PFSK-1 (cell line): ENCODE measurements around the gene PSEN1.

Experiments
- FOXP2 ChIP-seq: optimal IDR thresholded peaks from 2 replicates; pipeline ENCODE3; 2011; ENCODE audit warnings: borderline replicate concordance, control low read depth, inconsistent platforms; ENCODE audit not compliant: insufficient read depth; ENCODE audit errors: extremely low read length, extremely low read depth
- POLR2AphosphoS5 ChIP-seq: IDR thresholded peaks from 2 replicates; pipeline ENCODE4 v1.6.1; 2012; ENCODE audit warnings: low read depth, mild to moderate bottlenecking, control low read depth, low read length, moderate library complexity
- SIN3A ChIP-seq: IDR thresholded peaks from 2 replicates; pipeline ENCODE4 v1.6.1; 2012; ENCODE audit warnings: mild to moderate bottlenecking, low read length, moderate library complexity, borderline replicate concordance; ENCODE audit not compliant: insufficient read depth
- TAF1 ChIP-seq: IDR thresholded peaks from 2 replicates; pipeline ENCODE4 v1.6.1; 2012; ENCODE audit warnings: low read length, control low read depth, borderline replicate concordance; ENCODE audit not compliant: insufficient read depth
- TF ChIP-seq, protein P1 (sequence below), 2 experiments: IDR thresholded peaks; 2 replicates each; pipeline versions ENCODE4 v1.6.1 to v1.8.0; 2011 to 2012; ENCODE audit warnings: low read depth in 2 of 2, low read length in 2 of 2, control low read depth in 1 of 2, inconsistent platforms in 1 of 2, mild to moderate bottlenecking in 1 of 2, moderate library complexity in 1 of 2; ENCODE audit not compliant: insufficient read depth in 1 of 2

The PSEN1 gene

DNA sequence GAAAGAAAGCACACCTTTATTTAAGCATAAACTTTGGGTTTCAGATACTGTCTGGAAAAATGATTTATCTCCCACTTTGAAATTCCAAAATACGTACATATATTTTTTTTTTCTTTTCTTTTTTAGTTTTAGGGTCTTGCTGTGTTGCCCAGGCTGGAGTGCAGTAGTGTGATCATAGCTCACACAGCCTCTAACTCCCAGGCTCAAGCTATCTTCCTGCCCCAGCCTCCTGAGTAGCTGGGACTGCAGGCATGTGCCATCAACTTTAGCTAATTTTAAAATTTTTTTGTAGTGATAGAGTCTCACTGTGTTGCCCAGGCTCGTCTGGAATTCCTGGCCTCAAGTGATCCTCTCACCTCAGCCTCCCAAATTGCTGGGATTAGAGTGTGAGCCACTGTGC is 55.1 kb downstream of the PSEN1 start:
- TF ChIP-seq TAF1 = no peak
- no peak for TF ChIP-seq POLR2AphosphoS5
- TF ChIP-seq, protein P1, sequence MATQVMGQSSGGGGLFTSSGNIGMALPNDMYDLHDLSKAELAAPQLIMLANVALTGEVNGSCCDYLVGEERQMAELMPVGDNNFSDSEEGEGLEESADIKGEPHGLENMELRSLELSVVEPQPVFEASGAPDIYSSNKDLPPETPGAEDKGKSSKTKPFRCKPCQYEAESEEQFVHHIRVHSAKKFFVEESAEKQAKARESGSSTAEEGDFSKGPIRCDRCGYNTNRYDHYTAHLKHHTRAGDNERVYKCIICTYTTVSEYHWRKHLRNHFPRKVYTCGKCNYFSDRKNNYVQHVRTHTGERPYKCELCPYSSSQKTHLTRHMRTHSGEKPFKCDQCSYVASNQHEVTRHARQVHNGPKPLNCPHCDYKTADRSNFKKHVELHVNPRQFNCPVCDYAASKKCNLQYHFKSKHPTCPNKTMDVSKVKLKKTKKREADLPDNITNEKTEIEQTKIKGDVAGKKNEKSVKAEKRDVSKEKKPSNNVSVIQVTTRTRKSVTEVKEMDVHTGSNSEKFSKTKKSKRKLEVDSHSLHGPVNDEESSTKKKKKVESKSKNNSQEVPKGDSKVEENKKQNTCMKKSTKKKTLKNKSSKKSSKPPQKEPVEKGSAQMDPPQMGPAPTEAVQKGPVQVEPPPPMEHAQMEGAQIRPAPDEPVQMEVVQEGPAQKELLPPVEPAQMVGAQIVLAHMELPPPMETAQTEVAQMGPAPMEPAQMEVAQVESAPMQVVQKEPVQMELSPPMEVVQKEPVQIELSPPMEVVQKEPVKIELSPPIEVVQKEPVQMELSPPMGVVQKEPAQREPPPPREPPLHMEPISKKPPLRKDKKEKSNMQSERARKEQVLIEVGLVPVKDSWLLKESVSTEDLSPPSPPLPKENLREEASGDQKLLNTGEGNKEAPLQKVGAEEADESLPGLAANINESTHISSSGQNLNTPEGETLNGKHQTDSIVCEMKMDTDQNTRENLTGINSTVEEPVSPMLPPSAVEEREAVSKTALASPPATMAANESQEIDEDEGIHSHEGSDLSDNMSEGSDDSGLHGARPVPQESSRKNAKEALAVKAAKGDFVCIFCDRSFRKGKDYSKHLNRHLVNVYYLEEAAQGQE (IDR thresholded peaks at IDR 0.05; ENCODE audit: insufficient read depth in 1 of 2, low read depth in 2 of 2, low read length in 2 of 2) = no peak
- no peak for TF ChIP-seq SIN3A
- no peak for TF ChIP-seq FOXP2

DNA sequence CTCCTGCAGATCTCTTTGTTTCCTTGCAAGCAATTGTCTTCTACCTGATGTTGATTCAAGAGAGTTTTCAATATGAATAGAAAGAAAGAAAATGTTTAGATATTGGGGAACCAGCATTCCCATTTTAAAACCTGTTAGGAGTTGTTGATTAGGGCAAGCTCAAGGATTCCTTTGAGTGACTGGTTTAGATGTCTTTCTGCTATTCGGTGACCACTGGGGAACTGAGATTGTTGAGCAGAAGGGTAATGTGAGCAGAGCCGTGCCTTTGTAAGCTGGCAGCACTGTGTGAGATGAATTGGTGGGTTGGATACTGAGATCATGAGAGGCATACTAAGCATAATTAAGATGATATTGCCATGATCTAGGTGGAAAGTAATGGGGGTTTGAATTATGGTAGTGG is 61.9 kb downstream of the PSEN1 start:
- TF ChIP-seq FOXP2 = no peak
- TF ChIP-seq TAF1 = no peak
- no peak for TF ChIP-seq SIN3A
- TF ChIP-seq, protein P1 (IDR thresholded peaks at IDR 0.05; ENCODE audit: insufficient read depth in 1 of 2, low read depth in 2 of 2, low read length in 2 of 2) = no peak

DNA sequence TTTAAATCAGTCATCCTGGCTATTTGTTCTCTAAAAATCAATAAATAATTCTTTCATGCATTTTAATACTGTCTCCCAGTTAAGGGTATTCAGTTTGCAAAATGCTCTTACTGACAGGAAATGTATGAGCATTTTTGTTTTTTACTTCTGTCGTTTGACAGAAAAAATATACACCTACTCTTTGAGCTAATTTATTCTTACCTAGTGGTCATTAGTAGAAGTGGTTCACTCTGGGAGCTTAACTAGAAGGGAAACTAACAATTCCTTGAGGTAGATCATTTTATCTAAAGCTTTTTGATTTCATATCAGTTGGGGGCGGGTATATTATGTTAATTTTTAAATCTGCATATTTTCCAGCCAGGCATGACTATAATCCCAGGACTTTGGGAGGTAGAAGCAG is 67.2 kb downstream of the PSEN1 start:
- TF ChIP-seq FOXP2 (no peak), SIN3A (no peak), TAF1 (no peak), POLR2AphosphoS5 (no peak)
- TF ChIP-seq, protein P1 (IDR thresholded peaks at IDR 0.05; ENCODE audit: insufficient read depth in 1 of 2, low read depth in 2 of 2, low read length in 2 of 2) = no peak

DNA sequence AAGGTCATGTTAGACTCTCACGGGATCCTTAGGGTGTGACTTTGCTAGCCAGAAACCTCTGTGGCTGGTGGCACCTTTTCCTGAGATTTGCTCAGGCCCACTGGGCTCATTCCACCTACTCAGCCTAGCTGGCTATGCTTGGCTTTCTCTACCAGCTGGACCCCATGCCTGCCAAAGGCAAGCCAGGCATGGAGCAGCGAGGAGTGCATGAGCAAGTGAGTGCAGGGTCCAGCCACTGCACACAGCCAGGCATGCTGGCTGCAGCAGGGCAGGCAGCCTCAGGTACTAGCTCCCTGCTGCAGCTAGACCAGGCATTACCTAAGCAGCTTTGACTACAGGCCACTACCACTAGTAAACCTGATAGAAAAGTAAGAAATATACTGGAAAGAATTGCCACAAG is 71.3 kb downstream of the PSEN1 start:
- TF ChIP-seq, protein P1 (IDR thresholded peaks at IDR 0.05; ENCODE audit: insufficient read depth in 1 of 2, low read depth in 2 of 2, low read length in 2 of 2) = no peak
- TF ChIP-seq TAF1 = no peak
- TF ChIP-seq FOXP2 = no peak
- TF ChIP-seq POLR2AphosphoS5 = no peak
- TF ChIP-seq SIN3A = no peak

DNA sequence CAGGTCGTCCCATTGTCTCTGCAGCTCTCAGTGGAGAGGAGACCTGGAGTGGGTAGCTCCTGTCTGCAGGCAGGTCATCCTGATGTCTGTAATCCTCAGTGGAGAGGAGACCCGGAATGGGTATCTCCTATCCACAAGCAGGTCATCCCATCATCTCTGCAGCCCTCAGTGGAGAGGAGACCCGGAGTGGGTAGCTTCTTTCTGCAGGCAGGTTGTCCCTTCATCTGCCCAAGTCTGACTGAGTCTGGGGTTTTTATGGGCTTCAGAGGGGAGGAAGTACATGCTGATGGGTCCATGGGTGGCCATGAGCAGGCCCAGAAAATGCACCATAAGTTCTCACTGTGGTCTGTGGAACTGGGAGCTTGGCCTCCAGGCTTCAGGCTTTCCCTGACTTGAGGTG is 72.1 kb downstream of the PSEN1 start:
- no peak for TF ChIP-seq TAF1
- TF ChIP-seq POLR2AphosphoS5 = no peak
- no peak for TF ChIP-seq SIN3A

DNA sequence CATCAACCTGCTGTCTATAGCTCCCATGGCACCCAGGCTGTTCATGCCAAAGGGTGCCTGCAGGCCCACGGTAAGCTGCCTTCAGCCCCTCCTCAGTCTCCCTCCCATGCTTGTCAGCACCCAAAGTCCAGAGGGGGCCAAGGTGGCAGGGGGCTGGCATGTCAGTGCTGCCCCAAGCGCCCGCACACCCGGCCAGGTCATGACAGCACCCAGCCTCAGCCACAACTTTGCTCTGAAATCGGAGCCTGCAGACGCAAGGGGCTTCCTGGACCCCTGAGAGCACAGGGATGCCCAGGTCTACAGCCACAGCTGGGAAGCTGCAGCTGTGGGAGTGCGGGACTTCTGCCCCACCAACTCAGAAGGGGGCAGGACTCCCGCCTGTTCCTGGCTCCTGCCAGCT is 72.5 kb downstream of the PSEN1 start:
- TF ChIP-seq SIN3A (no peak), POLR2AphosphoS5 (no peak), FOXP2 (no peak), TAF1 (no peak)
- TF ChIP-seq, protein P1 (IDR thresholded peaks at IDR 0.05; ENCODE audit: insufficient read depth in 1 of 2, low read depth in 2 of 2, low read length in 2 of 2) = no peak
